Neural crest cell (in vitro differentiated cells): ENCODE results near the gene MRTFB. TPM values are rescaled to one million over a fixed set of nuclear protein-coding genes. Genes with fewer than 3 reads are reported as not detected.

ENCODE experiments used
- DNase-seq: peaks from one replicate; pipeline ENCODE4 v3.0.0; 2021; ENCODE audit warnings: low read depth, mixed read lengths, low spot score
- H3K27ac Mint-ChIP-seq: one replicate; pipeline ENCODE4 v1.8.0; 2021; ENCODE audit warnings: mild to moderate bottlenecking, mixed read lengths; ENCODE audit not compliant: unreplicated experiment
- H3K27me3 Mint-ChIP-seq: 2 replicates; pipeline ENCODE4 v1.8.0; 2021; ENCODE audit warnings: low read depth, mild to moderate bottlenecking, mixed read lengths
- H3K36me3 Mint-ChIP-seq: 2 replicates; pipeline ENCODE4 v1.8.0; 2021; ENCODE audit warnings: low read depth, mild to moderate bottlenecking, mixed read lengths
- H3K4me1 Mint-ChIP-seq: 2 replicates; pipeline ENCODE4 v1.8.0; 2021; ENCODE audit warnings: mixed read lengths
- H3K4me3 Mint-ChIP-seq: one replicate; pipeline ENCODE4 v1.8.0; 2021; ENCODE audit warnings: mild to moderate bottlenecking, mixed read lengths
- H3K9me3 Mint-ChIP-seq: 2 replicates; pipeline ENCODE4 v1.8.0; 2021; ENCODE audit warnings: mixed read lengths
- CTCF ChIP-seq: fragments of 200-600 bp; sonication (generic); conservative IDR thresholded peaks from 2 replicates; pipeline ENCODE4 v1.5.0; 2021; ENCODE audit warnings: antibody characterized with exemption, mild to moderate bottlenecking
- total RNA-seq: library from RNA; stranded (reverse); gene quantifications from 2 replicates; pipeline ENCODE4 v1.2.1, GENCODE V29; 2021

Gene MRTFB
- total RNA-seq, 1 donor from 2014 or later, result 54.8 TPM

- Mint-ChIP-seq H3K4me1 (peaks cover 24% of the 10 kb centered on the region), H3K9me3 (peaks cover 11% of the 10 kb centered on the region), H3K27me3 (peaks cover 27% of the 10 kb centered on the region), H3K4me3 (peak overlapping the region; percentile 92), H3K27ac (peak overlapping the region; percentile 81), H3K36me3 (peaks cover 4% of the 10 kb centered on the region)
- TF ChIP-seq CTCF, result no peak
- no peak for DNase-seq
Measured at GRCh38 chr16:14286368-14287230, 215.5 kb downstream of the MRTFB start.

- peaks cover 4% of the 10 kb centered on the region for H3K36me3 Mint-ChIP-seq
- peaks cover 16% of the 10 kb centered on the region for H3K4me1 Mint-ChIP-seq
- H3K9me3 Mint-ChIP-seq, result peaks cover 11% of the 10 kb centered on the region
- H3K27me3 Mint-ChIP-seq, result peaks cover 24% of the 10 kb centered on the region
- TF ChIP-seq CTCF, result peak; percentile 71
- H3K27ac Mint-ChIP-seq, result no peak overlapping the region
- DNase-seq, result no peak
- peak overlapping the region; percentile 8 for H3K4me3 Mint-ChIP-seq
Measured at GRCh38 chr16:14289692-14290340, 218.7 kb downstream of the MRTFB start.

- H3K27me3 Mint-ChIP-seq, result peaks cover 12% of the 10 kb centered on the region
- H3K4me1 Mint-ChIP-seq, result peaks cover 4% of the 10 kb centered on the region
- no peak overlapping the region for H3K4me3 Mint-ChIP-seq
- peaks cover 4% of the 10 kb centered on the region for H3K36me3 Mint-ChIP-seq
- H3K27ac Mint-ChIP-seq, result no peak overlapping the region
- no peak for TF ChIP-seq CTCF
- peaks cover 11% of the 10 kb centered on the region for H3K9me3 Mint-ChIP-seq
- no peak for DNase-seq
Measured at GRCh38 chr16:14291286-14291685, 220.2 kb downstream of the MRTFB start.

- TF ChIP-seq CTCF, result no peak
- DNase-seq, result no peak
- no peaks in the 10 kb centered on the region for H3K4me1 Mint-ChIP-seq
- peak overlapping the region; percentile 21 for H3K4me3 Mint-ChIP-seq
- no peak overlapping the region for H3K27ac Mint-ChIP-seq
- peaks cover 11% of the 10 kb centered on the region for H3K9me3 Mint-ChIP-seq
- peaks cover 4% of the 10 kb centered on the region for H3K36me3 Mint-ChIP-seq
- H3K27me3 Mint-ChIP-seq, result peaks cover 7% of the 10 kb centered on the region
Measured at GRCh38 chr16:14292051-14292825, 221.1 kb downstream of the MRTFB start.

- Mint-ChIP-seq H3K27me3 (peaks cover 19% of the 10 kb centered on the region), H3K4me3 (no peak overlapping the region), H3K27ac (no peak overlapping the region), H3K9me3 (no peaks in the 10 kb centered on the region), H3K4me1 (peaks cover 10% of the 10 kb centered on the region), H3K36me3 (no peaks in the 10 kb centered on the region)
- no peak for DNase-seq
- no peak for TF ChIP-seq CTCF
Measured at GRCh38 chr16:14296663-14297062, 225.5 kb downstream of the MRTFB start.
